Natural killer cell (primary cell): ENCODE data around the gene HAUS8. TPM values are rescaled to one million over a fixed set of nuclear protein-coding genes. Genes with fewer than 3 reads are reported as not detected.

ENCODE experiments used
- ATAC-seq, 3 donors: fragments of 150-1000 bp in 2 of 3; fragments of 200-7000 bp in 1 of 3; cut with Tn5 transposase; 1 replicate in 1 of 3; 2 replicates in 2 of 3; pipeline ENCODE4 v1.10.0; 2021; ENCODE audit warnings: mild to moderate bottlenecking in 2 of 3, moderate library complexity in 2 of 3
- DNase-seq, 2 donors: peaks; one replicate each; pipeline versions ENCODE4 v3.0.0 to v3.0.0-alpha.2; 2013 to 2021; ENCODE audit warnings: mixed read lengths in 1 of 2
- H3K27ac ChIP-seq: one replicate; pipeline ENCODE4 v1.5.1; 2013; ENCODE audit warnings: mild to moderate bottlenecking, low read length
- H3K27me3 ChIP-seq: one replicate; pipeline ENCODE4 v1.6.1; 2013; ENCODE audit warnings: low read length; ENCODE audit not compliant: control insufficient read depth, insufficient read depth
- H3K36me3 ChIP-seq: one replicate; pipeline ENCODE4 v1.6.1; 2013; ENCODE audit warnings: low read length; ENCODE audit not compliant: control insufficient read depth, insufficient read depth
- H3K4me1 ChIP-seq: one replicate; pipeline ENCODE4 v1.6.1; 2013; ENCODE audit warnings: low read length; ENCODE audit not compliant: control insufficient read depth, insufficient read depth
- H3K4me3 ChIP-seq: one replicate; pipeline ENCODE4 v1.5.1; 2013; ENCODE audit warnings: low read length
- H3K9me3 ChIP-seq: one replicate; pipeline ENCODE4 v1.6.1; 2013; ENCODE audit warnings: low read length; ENCODE audit not compliant: control insufficient read depth, insufficient read depth
- H3K27ac Mint-ChIP-seq, 2 donors: one replicate each; pipeline ENCODE4 v1.8.0; 2022; ENCODE audit warnings: mild to moderate bottlenecking in 2 of 2, mixed read lengths in 2 of 2, moderate library complexity in 1 of 2
- H3K27me3 Mint-ChIP-seq, 2 donors: one replicate each; pipeline ENCODE4 v1.8.0; 2022; ENCODE audit warnings: low read depth in 2 of 2, mixed read lengths in 2 of 2
- H3K36me3 Mint-ChIP-seq: one replicate; pipeline ENCODE4 v1.8.0; 2022; ENCODE audit warnings: mixed read lengths
- H3K4me1 Mint-ChIP-seq, 2 donors: one replicate each; pipeline ENCODE4 v1.8.0; 2022; ENCODE audit warnings: mixed read lengths in 2 of 2
- H3K4me3 Mint-ChIP-seq: one replicate; pipeline ENCODE4 v1.8.0; 2022; ENCODE audit warnings: mild to moderate bottlenecking, moderate library complexity, mixed read lengths
- H3K9me3 Mint-ChIP-seq, 2 donors: one replicate each; pipeline ENCODE4 v1.8.0; 2022; ENCODE audit warnings: mixed read lengths in 2 of 2
- CTCF ChIP-seq: fragments of 200-600 bp; IDR thresholded peaks from one replicate; pipeline ENCODE4 v1.8.0; 2022; ENCODE audit warnings: antibody characterized with exemption
- WGBS: methylation state at CpG from one replicate; pipeline ENCODE4 v1.1.7; 2013; ENCODE audit warnings: missing lambda C conversion rate; ENCODE audit not compliant: insufficient coverage; 5-methylcytosine and 5-hydroxymethylcytosine counted together
- intact Hi-C: fragments of 100-400 bp; cut with micrococcal nuclease; formaldehyde crosslinking; loops from one replicate; pipeline ENCODE4 v1.14.2; 2022
- total RNA-seq, 4 donors: library from RNA; stranded (reverse); fragments of 120-200 nt in 1 of 4; gene quantifications; one replicate each; pipeline versions ENCODE4 v1.2.3 to v1.2.4, GENCODE V29; 2013 to 2022

HAUS8 gene
- total RNA-seq, 3 donors from 2014 or later (not counting 1 experiment from before 2014, with no cell fraction given), result 10.3 to 13.5 (median 10.4) TPM

- ATAC-seq, result peak; percentile 3 to 25 (median 19)
- intact Hi-C loops, result loop anchor here (1.0 to 2.0 kb wide), 2 partner anchors 49 to 150 kb away; partner anchors contain the start of gene OCEL1
- Histone ChIP-seq H3K4me1 (peaks cover 64% of the 10 kb centered on the region), H3K27me3 (no peaks in the 10 kb centered on the region), H3K36me3 (peaks cover 4% of the 10 kb centered on the region), H3K9me3 (no peaks in the 10 kb centered on the region), H3K27ac (peak overlapping the region; percentile 81), H3K4me3 (peak overlapping the region; percentile 70)
- H3K27me3 Mint-ChIP-seq, result no peaks in the 10 kb centered on the region
- no peaks in the 10 kb centered on the region for H3K9me3 Mint-ChIP-seq
- TF ChIP-seq CTCF, result no peak
- peaks cover 51 to 72% of the 10 kb centered on the region in 2 donors for H3K4me1 Mint-ChIP-seq
- H3K27ac Mint-ChIP-seq, result peak overlapping the region; percentile 92 to 96
- WGBS, result under 1% methylated on average over 43 of the region's 43 CpGs
- no peaks in the 10 kb centered on the region for H3K36me3 Mint-ChIP-seq
- peak; percentile 56 to 67 for DNase-seq
- H3K4me3 Mint-ChIP-seq, result peak overlapping the region; percentile 98
These were observed 751 bp upstream of the HAUS8 start for GRCh38 chr19:17075864-17076542.

DNA sequence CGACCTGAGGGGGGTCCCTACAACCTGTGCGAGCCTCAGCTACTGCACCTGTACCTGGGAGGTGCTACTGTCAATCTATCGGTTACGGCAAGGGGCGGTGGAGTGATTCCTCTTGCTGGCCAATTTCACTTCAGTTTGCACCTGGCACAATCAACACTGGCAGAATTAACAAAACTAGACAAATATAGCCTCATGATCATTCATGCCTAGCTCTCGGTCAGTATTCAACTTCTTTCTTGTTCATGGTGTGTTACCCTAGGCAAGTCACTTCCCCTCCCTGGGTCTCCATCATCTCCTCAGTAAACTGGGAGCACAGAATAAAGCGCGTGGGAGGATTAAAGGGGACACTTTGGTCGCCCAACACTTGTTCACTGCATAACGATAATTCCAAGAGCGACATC, 618 bp downstream of the HAUS8 start:
- no peak for DNase-seq
- 25% methylated on average over 11 of the region's 11 CpGs for WGBS

DNA sequence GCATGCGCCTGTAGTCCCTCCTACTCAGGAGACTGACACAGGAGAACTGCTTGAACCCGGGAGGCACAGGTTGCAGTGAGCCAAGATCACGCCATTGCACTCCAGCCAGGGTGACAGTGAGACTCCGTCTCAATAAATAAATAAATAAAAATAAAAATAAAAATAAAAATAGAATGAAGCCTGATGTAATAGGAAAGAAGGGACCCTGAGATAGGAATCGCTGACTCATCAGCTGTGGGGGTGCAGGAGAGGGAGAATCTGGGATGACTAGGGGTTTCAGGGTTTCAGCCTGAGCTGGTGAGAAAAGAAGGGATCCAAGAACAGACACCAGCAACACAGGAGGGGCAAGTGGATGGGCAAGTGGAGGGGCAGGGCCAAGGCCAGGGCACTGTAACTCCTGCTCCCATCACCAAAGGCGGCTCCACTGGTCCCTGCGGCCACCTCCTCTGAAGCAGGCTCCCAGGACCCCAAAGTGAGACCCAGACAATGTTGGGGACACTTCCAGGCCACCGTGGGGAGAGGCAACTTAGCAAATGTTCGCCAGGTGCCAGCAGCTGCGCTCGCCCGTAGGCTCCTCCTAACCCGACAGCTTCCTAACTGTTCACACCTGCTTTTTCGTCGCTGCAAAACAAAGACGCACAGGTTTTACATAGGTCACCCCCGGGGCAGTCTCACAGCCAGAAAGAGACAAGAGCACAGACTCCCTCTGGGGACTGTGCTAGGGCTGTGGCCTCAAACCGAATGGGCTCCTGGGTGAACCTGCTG, 1.2 kb downstream of the HAUS8 start:
- peaks cover 36 to 66% of the 10 kb centered on the region in 2 donors for H3K4me1 Mint-ChIP-seq
- Histone ChIP-seq H3K27me3 (no peaks in the 10 kb centered on the region), H3K4me3 (peak overlapping the region; percentile 83), H3K36me3 (peaks cover 5% of the 10 kb centered on the region), H3K9me3 (no peaks in the 10 kb centered on the region), H3K27ac (peak overlapping the region; percentile 81), H3K4me1 (peaks cover 45% of the 10 kb centered on the region)
- peak overlapping the region; percentile 92 to 96 for H3K27ac Mint-ChIP-seq
- intact Hi-C loops, result loop anchor here (2.0 kb wide), 1 partner anchor 51 kb away; no protein-coding TSS in a partner anchor
- H3K36me3 Mint-ChIP-seq, result no peaks in the 10 kb centered on the region
- TF ChIP-seq CTCF, result no peak
- ATAC-seq (no peak), DNase-seq (peak in 1 of 2 donors; percentile 49)
- peak overlapping the region; percentile 97 for H3K4me3 Mint-ChIP-seq
- H3K9me3 Mint-ChIP-seq, result no peaks in the 10 kb centered on the region
- peaks cover 0 to 6% of the 10 kb centered on the region in 2 donors for H3K27me3 Mint-ChIP-seq
- 59% methylated on average over 16 of the region's 18 CpGs for WGBS

More for the DNA sequence above, 618 bp downstream of the HAUS8 start:
- no peak for ATAC-seq
- Mint-ChIP-seq H3K9me3 (no peaks in the 10 kb centered on the region), H3K4me1 (peaks cover 42 to 71% of the 10 kb centered on the region in 2 donors), H3K27me3 (peaks cover 0 to 6% of the 10 kb centered on the region in 2 donors), H3K4me3 (peak overlapping the region; percentile 97), H3K36me3 (no peaks in the 10 kb centered on the region), H3K27ac (peak overlapping the region; percentile 92 to 96)
- peak overlapping the region; percentile 81 for H3K27ac ChIP-seq
- intact Hi-C loops, result loop anchor here (1.0 to 2.0 kb wide), 2 partner anchors 50 to 152 kb away; partner anchors contain the start of gene OCEL1
- TF ChIP-seq CTCF, result no peak
- peaks cover 51% of the 10 kb centered on the region for H3K4me1 ChIP-seq
- peaks cover 5% of the 10 kb centered on the region for H3K36me3 ChIP-seq
- no peaks in the 10 kb centered on the region for H3K9me3 ChIP-seq
- peak overlapping the region; percentile 83 for H3K4me3 ChIP-seq
- no peaks in the 10 kb centered on the region for H3K27me3 ChIP-seq
